ENCODE data around the gene FBXW7.

FBXW7 gene

DNA sequence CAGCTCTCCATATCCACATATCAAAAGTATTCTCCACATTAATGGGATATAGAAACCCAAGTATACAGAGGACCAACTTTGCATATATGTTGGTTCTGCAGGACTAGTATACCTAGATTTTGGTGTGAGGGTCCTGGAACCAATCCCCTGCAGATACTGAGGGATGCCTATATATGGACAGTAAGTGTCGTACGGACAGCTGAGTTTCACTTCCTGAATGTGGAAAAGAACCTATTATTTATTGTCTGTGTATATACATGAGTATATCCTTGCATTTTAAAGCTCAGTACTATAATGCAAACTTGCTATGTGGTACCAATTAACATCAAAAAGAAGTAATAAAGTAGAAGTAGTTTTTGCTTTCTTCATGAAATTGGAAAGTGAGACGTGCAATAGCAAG, 101.9 kb downstream of the FBXW7 start:
- DNase-seq (ENCODE audit: extremely low read depth in 1 of 2, low read depth in 1 of 2), result no peak

DNA sequence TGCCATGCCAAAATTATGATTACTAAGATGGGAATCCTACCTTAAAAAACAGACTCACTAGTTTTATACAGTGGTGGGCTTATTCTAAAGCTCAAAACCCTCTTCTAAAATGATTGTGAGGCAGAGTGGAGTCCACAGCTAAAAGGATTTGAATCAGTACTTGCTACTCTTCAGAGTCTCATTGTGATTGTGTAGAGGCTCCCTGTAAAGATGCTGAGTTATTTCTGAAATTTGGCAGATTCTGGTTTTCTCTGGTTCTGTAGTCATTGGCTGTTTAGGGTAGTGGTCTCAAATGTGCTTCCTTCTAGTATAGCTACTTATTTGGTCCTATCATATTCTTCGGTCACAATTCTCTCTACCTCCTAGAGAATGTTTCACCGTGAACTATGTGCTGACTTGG, 104.1 kb downstream of the FBXW7 start:
- DNase-seq (ENCODE audit: extremely low read depth in 1 of 2, low read depth in 1 of 2), result no peak

DNA sequence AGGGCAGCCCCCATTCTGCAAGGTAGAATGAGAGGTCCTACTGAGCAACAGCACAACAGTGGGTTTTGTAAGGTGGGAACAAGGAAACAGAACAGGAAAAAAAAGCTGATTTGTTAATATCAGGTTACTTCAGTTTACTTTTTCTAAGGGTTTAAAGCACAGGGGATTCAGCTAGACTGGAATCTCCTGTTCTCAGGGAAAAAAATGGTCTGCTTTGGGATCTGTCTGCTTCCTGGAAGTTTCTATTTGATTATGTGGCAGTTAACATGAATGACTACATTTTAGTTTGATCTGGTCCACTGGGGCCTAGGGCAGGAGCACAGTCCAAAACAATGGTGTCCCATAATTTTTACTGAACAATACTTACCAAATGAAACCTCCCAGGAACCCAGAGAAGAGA, 104.6 kb downstream of the FBXW7 start:
- no peak for DNase-seq (ENCODE audit: extremely low read depth in 1 of 2, low read depth in 1 of 2)

DNA sequence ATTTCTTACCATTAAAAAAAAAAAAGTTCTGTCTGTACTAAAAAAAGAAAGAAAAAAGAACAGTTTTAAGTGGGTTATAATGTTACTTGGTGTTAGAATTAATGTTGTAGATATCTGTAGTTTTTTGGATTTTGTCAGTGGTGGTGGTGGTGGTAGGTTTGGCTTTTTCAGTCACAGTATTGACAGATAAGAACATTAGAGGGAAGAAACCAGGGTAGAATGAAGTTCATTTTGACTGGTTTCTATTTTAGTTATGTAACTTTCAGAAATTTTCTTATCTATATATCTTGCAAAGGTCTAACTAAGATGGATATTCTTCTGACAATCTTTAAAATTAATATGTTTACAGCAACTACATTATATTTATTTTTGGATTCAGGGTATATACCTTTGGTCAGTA, 105.4 kb downstream of the FBXW7 start:
- DNase-seq (ENCODE audit: extremely low read depth in 1 of 2, low read depth in 1 of 2), result no peak

DNA sequence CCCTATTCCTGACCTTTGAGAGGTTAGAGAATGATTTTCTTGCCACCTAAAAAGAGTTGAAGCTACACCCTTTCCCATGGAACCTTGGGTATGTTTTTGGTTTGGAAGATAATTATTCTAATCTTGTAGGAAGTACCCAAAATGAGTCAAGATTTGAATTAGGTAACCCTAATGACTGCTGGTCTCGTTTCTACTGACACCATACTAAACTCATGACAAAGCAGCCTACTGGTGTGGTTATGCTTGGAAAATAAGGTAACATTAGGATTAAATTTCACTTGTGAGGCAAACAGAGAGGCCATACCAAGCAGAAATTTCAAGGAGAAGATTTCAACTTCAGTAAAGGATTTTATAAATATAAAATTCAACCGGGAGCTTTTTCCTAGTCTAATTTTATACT, 107.9 kb downstream of the FBXW7 start:
- no peak for DNase-seq (ENCODE audit: extremely low read depth in 1 of 2, low read depth in 1 of 2)

DNA sequence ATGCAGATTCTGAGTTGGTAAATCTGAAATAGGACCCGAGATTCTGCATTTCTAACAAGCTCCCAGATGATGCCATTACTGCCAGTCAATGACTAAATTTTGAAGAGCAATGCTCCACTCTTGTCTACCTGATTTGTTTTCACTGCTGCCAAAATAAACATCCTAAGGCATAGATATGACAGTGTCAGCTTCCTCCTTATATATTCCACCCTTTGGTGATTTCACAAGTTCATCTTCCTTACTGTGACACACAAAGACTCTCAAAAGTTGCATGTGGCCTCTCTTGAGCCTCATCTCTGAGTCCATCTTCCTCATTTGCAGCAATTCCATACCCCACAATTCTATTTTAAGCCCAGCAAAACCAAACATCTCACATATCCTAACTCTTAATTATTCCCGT, 110.9 kb downstream of the FBXW7 start:
- no peak for DNase-seq (ENCODE audit: extremely low read depth in 1 of 2, low read depth in 1 of 2)

DNA sequence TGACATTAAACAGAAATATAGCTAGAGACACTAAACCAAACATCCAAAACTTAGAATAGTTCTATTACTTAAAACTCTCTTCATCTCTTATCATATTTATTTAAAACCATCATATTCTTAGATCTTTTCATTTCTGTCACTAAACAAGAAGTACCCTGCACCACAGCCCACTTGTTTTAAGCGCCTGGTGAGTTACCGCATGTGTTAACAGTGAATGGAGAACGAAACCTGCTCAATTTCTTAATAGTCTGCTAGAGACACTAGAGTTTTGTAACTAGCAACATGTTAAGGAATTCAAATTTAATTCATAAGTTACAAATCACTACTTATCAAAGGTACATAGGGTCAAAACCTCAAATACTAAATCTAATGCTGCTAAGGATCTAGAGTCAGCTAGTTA, 111.5 kb downstream of the FBXW7 start:
- DNase-seq (ENCODE audit: extremely low read depth in 1 of 2, low read depth in 1 of 2), result no peak

DNA sequence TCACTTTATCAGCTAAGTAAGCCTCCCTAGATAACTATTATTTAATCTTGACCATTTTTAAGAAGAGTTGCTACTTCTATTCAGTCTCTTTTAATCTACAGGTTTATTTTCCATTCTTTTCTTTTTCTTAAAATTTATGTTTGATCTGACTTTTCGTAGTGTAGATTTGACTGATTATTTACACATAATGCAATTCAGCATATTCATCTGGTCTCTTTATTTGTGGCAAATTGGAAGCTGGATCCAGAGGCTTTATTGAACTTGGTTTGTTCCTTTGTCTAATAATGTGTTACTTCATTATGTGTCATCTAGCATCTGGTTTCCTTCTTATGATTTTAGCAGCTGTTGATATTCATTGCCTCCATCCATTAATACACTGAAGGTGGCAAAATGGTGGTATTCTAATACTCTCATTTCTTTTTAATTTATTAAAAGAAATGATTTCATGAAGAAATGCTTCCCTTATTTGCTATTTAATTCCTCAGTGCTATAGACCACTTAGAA, 113.0 kb downstream of the FBXW7 start:
- no peak for DNase-seq (ENCODE audit: extremely low read depth in 1 of 2, low read depth in 1 of 2)

DNA sequence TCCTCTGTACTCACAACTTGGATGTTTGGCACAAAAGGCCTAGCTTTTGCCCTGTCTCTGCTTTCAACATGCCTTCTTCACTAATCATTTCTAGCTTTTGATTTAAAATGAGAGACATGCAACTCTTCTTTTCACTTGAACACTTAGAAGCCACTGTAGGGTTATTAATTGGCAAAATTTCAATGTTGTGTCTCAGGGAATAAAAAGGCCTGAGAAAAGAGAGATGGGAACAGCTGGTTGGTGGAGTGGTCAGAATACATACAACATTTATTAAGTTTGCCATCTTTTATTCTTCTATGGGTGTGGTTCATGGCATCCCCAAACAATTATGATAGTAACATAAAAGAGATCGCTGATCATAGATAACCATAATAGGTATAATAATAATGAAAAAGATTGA, 114.3 kb downstream of the FBXW7 start:
- DNase-seq (ENCODE audit: extremely low read depth in 1 of 2, low read depth in 1 of 2), result no peak

DNA sequence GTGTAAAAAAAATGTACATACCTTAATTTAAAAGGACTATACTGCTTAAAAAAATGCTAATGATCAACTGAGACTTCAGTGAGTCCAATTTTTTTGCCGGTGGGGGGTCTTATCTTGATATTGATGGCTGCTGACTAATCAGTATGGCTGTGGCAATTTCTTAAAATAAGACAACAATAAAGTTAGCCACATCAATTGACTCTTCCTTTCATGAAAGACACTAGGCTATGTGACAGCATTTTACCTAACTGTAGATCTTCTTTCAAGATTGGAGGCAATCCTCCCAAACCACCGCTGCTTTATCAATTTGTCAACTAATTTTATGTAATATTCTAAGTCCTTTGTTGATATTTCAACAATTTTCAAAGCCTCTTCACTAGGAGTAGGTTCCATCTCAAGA, 116.1 kb downstream of the FBXW7 start:
- DNase-seq (ENCODE audit: extremely low read depth in 1 of 2, low read depth in 1 of 2), result no peak

DNA sequence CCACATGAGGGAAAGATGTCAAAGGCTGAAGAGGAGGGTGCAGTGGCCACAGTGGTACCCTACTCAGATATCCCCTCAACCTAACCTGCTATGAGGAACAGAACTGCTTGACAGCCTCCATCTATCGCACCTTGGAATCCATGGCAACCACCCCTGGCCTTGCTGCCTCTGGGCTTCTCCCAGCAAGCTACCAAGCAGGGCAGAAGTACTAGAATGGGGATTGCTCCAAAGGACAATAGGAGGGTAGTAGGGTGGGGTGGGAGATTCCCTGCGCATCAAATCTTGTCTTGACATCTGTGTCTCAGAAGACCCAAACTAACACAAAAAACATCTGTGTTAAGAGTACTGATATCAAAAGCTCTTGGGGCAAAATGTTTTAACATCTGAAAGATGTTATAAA, 118.2 kb downstream of the FBXW7 start:
- DNase-seq (ENCODE audit: extremely low read depth in 1 of 2, low read depth in 1 of 2), result no peak

DNA sequence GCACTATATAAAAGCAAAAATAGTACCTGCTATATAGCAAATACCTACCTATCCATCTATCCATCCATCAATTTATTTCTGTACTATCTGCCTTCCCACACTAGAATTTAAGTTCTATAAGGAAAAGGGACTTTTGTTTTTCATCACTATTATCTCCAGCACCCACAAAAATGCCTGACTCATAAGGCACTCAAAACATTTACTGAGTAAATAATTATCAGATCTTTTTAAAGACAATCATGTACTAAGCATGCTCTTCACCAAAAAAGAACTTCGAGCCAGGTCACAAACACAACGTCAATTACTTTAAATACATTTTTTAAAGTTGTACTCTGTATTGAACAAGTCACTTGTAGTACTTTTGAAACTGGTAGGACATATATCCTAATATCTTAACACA, 119.9 kb downstream of the FBXW7 start:
- DNase-seq (ENCODE audit: extremely low read depth in 1 of 2, low read depth in 1 of 2), result no peak

DNA sequence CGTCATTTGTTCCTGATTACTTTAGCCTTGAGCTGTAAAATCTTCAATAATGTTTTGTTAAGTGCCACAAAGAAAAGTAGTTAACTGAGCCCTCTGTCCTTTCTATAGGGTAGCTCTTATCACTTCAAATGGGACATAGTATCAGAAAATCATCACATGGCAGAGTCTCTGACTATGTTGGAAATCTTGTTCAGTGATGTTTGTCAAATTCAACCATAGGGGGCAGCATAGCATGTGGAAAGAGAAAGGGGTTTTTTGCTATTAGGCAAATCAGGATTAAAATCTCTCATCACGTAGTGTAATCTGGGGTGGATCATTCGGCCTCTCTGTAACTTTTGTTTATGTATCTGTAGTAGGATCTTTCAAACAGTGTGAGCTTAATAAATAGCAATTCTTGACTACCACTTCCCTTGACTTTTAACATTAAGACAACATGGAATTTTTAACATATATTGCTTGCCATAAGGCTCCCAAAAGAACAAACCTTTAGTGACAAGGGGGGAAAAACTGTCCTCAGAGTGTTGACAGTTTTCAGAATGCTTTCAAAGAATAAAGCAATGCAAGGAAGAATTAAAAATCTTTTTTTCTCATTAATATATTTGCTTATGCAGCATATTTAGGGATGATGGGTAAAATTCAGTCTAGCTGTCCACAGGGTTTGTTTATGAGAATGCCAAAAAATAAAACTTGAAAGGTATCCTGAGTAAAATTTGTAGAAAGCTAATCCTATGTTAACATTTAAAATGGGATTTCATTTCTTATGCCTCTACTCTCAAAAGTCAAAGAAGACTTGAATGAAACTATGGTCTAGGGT, 127.2 kb downstream of the FBXW7 start:
- DNase-seq (ENCODE audit: extremely low read depth in 1 of 2, low read depth in 1 of 2), result no peak

DNA sequence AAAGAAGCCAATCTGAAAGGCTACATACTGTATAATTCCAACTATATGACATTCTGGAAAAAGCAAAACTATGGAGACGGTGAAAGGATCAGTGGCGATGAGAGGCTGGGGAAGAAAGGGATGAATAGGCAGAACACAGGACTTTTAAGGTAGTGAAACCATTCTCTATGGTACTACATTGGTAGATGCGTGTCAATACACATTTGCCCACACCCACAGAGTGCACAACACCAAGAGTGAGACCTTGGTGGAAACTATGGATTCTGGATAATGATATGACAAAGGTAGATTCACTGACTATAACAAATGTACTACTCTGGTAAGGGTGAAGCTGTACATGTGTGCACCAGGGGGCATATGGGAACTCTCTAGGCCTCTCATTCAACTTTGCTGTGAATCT, 134.5 kb downstream of the FBXW7 start:
- no peak for DNase-seq (ENCODE audit: extremely low read depth in 1 of 2, low read depth in 1 of 2)

DNA sequence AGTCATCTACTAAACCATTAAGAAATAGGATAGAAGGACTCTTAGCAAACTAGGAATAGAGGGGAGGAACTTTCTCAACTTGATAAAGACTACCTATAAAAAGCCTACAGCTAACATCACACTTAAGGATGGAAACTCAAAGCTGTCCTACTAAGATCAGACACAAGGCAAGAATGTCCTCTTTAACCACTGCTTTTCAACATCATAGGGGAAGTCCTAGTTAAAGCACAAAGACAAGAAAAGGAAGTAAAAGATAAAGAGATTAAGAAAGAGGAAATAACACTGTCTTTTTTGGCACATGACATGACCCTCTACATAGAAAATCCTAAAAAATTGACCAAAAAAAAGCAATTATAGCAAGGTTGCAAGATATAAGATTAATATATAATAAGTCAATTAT, 136.6 kb downstream of the FBXW7 start:
- DNase-seq (ENCODE audit: extremely low read depth in 1 of 2, low read depth in 1 of 2), result no peak

DNA sequence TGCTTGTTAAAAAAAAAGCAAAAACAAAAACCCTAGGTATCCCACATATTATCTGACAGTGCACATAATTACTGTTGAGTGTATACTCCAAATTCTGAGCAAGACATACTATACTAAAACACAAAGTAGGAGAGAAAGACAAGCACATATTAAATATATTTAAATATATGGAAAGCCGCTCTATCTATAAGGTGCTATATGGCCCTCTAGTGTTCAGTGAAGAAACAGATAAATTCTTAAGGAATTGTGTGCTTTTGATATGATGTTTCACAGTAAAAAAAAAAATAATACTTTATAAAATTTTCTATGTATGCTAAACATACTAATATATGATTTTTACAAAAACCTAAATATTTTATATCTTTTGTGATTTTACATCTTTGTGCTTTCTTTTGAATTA, 137.8 kb downstream of the FBXW7 start:
- no peak for DNase-seq (ENCODE audit: extremely low read depth in 1 of 2, low read depth in 1 of 2)

DNA sequence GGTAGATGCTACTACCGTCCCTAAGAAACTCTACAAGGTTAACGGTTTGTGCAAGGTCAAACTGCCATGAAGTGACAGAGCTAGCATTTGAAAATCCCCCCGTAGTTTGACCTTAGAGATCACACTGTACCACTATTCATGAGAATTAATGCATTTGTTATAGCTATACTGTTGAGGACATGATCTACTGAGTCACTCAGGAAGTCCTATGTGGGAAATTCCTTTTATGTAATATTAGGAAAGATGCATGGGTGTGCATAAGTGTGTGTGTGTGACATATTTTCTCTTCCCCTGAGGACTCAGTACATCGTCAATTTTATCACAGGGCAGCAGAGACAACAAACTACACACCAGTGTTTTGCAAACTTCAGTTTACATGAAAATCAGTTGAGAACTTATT, 141.1 kb downstream of the FBXW7 start:
- no peak for DNase-seq (ENCODE audit: extremely low read depth in 1 of 2, low read depth in 1 of 2)

DNA sequence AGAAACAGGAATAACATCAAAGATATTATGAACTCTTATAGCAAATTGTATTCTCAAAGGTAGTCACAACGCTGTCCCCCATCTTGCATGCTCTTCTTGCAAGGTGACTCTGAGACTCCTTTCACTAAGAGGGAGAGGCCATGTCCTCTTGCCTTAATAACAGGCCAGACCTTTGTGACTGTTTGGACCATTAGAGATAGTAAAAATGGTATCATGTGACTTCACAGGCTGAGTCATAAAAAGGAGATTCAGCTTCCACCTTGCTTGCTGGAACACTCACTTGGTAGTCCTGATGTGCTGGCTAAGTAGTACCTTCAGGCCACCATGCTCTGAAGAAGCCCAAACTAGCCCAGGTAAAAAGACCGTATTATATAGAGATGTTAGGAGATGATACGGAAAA, 143.8 kb downstream of the FBXW7 start:
- DNase-seq (ENCODE audit: extremely low read depth in 1 of 2, low read depth in 1 of 2), result no peak

DNA sequence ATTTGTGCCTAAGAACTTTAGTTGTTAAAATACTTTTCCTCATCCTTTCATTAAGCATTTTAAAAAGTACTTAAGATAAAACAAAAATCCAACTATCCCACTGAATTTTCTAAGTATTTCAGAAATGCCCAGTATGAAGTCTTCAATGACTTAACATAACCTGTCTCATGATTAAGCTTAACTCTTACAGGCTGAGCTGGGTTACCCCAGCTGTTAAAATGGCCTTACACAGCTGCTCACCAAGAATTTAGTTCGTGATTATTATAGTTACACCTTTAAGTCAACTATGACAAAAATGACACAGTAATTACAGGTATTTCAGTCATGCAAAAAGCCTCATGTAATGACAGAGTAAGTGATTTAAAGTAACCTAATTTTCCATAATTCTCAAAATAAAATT, 145.7 kb downstream of the FBXW7 start:
- no peak for DNase-seq (ENCODE audit: extremely low read depth in 1 of 2, low read depth in 1 of 2)

DNA sequence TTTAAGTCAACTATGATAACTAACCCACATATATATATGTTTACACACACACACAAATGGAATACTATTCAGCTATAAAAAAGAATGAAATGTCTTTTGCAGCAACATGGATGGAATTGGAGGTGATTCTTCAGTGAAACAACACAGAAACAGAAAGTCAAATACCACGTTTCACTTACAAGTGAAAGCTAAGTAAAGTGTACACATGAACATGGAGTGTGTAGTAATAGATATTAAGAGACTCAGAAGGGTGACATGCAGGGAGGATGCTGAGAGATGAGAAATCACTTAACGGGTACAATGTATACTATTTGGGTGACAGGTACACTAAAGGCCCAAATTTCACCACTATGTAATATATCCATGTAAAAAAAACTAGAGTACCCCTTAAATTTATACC, 146.5 kb downstream of the FBXW7 start:
- no peak for DNase-seq (ENCODE audit: extremely low read depth in 1 of 2, low read depth in 1 of 2)

DNA sequence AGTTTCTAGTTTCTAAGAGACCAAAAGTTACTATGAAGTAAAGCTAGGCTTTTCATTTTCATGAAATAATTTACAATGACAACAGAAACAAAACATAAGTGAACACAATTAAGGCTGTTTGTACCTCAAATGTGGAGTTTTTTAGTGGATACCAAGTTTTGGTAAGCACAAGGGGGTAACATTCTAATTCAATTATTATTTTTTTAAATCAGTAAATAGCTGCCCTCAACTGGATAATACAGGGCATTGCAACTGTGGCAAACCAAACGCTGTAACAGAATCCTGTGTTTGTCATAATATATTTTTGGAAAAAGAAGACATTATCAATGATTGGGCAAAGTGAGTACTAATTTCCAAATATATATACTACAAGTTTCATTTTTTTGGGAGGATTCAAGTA, 150.3 kb downstream of the FBXW7 start:
- DNase-seq (ENCODE audit: extremely low read depth in 1 of 2, low read depth in 1 of 2), result no peak

DNA sequence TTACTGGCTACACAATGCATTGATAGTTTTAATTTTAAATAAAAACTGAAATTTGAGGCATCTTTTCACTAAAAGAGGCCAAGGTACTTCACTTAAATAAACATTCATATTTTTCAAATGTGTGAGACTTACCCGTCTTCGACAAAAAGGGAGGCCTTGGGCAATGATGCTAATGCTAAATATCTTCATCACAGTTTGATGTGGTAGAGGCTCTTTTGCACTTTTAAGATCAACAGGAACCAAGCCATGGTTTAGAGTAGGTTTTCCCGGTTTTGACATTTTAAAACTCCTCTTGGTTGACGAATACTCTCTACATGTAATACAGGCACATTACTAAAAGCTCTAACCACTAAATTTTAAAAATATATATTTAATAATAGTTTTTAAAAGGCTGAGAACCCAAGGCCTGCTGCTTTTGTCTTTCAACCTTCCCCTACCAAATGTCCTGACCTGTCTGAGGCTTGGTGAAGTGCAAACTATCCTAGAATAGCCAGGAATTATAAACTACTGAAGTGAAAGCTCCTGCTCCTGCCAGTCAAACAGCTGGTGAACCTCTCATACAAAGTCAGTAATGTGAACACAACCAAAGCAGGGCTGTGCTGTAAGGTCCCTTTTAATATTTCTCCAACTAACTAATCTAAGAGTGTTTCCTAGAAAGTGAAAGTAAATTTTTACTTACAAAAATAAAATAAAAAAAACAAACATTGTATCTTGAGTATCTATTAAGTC, 153.7 kb downstream of the FBXW7 start:
- DNase-seq (ENCODE audit: extremely low read depth in 1 of 2, low read depth in 1 of 2), result no peak
